ENCODE measurements around the gene SDK1.

DNA sequence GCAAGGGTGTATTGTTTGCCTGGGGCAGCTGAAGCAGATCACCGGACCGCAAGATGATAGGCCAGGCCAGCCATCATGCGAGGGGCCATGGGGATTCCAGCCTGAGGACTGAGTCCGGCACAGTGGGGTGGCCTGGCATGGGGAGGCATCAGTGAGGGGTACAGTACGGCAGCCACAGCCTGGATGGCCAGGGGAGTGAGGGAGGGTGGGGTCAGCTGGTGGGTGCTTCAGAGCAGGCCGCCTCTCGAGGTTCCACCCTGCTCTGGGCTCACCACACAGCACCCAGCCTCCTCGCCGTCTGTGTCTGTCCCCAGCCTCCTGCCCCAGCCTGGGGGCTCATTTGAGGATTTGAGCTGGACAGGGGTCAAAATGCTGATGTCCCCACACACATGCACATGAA is 872.6 kb downstream of the SDK1 start:
- TF ChIP-seq, protein P1, sequence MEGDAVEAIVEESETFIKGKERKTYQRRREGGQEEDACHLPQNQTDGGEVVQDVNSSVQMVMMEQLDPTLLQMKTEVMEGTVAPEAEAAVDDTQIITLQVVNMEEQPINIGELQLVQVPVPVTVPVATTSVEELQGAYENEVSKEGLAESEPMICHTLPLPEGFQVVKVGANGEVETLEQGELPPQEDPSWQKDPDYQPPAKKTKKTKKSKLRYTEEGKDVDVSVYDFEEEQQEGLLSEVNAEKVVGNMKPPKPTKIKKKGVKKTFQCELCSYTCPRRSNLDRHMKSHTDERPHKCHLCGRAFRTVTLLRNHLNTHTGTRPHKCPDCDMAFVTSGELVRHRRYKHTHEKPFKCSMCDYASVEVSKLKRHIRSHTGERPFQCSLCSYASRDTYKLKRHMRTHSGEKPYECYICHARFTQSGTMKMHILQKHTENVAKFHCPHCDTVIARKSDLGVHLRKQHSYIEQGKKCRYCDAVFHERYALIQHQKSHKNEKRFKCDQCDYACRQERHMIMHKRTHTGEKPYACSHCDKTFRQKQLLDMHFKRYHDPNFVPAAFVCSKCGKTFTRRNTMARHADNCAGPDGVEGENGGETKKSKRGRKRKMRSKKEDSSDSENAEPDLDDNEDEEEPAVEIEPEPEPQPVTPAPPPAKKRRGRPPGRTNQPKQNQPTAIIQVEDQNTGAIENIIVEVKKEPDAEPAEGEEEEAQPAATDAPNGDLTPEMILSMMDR (IDR thresholded peaks at IDR 0.05; ENCODE audit: borderline replicate concordance, extremely low read depth, low read length, poor library complexity, severe bottlenecking): no peak
- TF ChIP-seq EZH2 (IDR thresholded peaks at IDR 0.05; ENCODE audit: borderline replicate concordance, low read depth, low read length, severe bottlenecking): no peak
